K562 (cell line): ENCODE data around the gene HNRNPDL. TPM values are rescaled to one million over a fixed set of nuclear protein-coding genes. Genes with fewer than 3 reads are reported as not detected.
A peak's percentile ranks its signal among the peaks of the same experiment; 100 is the strongest.

Experiments
- BHLHE40 ChIP-seq: IDR thresholded peaks from 2 replicates; pipeline ENCODE4 v1.6.1; 2011; ENCODE audit warnings: low read length, improper control_type of control experiment
- CHD7 ChIP-seq: fragments of 200-600 bp; sonication (generic); IDR thresholded peaks from one replicate; pipeline ENCODE4 v1.6.1; 2012; ENCODE audit warnings: mild to moderate bottlenecking, low read depth, low read length, inconsistent platforms
- ELF1 ChIP-seq: fragments of 200-800 bp; sonication (Bioruptor generic); IDR thresholded peaks from 2 replicates; pipeline ENCODE4 v1.6.1; 2016; ENCODE audit warnings: missing genetic modification characterization, missing compliant biosample characterization
- GATAD2B ChIP-seq: fragments of 450-650 bp; IDR thresholded peaks from 2 replicates; pipeline ENCODE4 v1.6.1; 2017; ENCODE audit warnings: mild to moderate bottlenecking, borderline replicate concordance
- HDAC2 ChIP-seq: fragments of 450-650 bp; IDR thresholded peaks from 2 replicates; pipeline ENCODE4 v1.6.1; 2016; ENCODE audit warnings: mild to moderate bottlenecking
- KAT7 ChIP-seq: sonication (generic); formaldehyde crosslinking; IDR thresholded peaks from 2 replicates; pipeline ENCODE4 v1.8.0; 2022; ENCODE audit warnings: missing genetic modification reagents, mild to moderate bottlenecking, borderline replicate concordance
- KDM2B ChIP-seq: fragments of 250-450 bp; sonication (Bioruptor Pico); IDR thresholded peaks from 2 replicates; pipeline ENCODE4 v1.8.0; 2021; ENCODE audit warnings: mild to moderate bottlenecking, moderate library complexity
- MEIS2 ChIP-seq: fragments of 450-650 bp; IDR thresholded peaks from 2 replicates; pipeline ENCODE4 v1.6.1; 2014; ENCODE audit warnings: mild to moderate bottlenecking; ENCODE audit not compliant: partially characterized antibody
- PHB ChIP-seq: fragments of 250-450 bp; sonication (Bioruptor Pico); IDR thresholded peaks from 2 replicates; pipeline ENCODE4 v1.5.0; 2021
- RBM22 ChIP-seq: fragments of 200-400 bp; formaldehyde crosslinking; IDR thresholded peaks from 2 replicates; pipeline ENCODE4 v1.6.1; 2018; ENCODE audit warnings: low read length, low read depth; ENCODE audit not compliant: poor library complexity, severe bottlenecking
- RCOR1 ChIP-seq, 2 experiments: IDR thresholded peaks; 2 replicates each; pipeline ENCODE4 v1.6.1; 2012; ENCODE audit warnings: low read depth in 2 of 2, low read length in 2 of 2, borderline replicate concordance in 1 of 2, improper control_type of control experiment in 1 of 2
- RFX5 ChIP-seq: IDR thresholded peaks from 2 replicates; pipeline ENCODE4 v1.6.1; 2011; ENCODE audit warnings: low read depth, mild to moderate bottlenecking, improper control_type of control experiment, low read length
- TEAD1 ChIP-seq, 2 experiments: fragments of 450-650 bp in 1 of 2; sonication (generic) in 1 of 2; formaldehyde crosslinking; IDR thresholded peaks; 2 replicates each; pipeline versions ENCODE4 v1.4.0 to v1.8.0; 2020 to 2022; ENCODE audit warnings: mild to moderate bottlenecking in 2 of 2, missing genetic modification reagents in 1 of 2
- ZNF668 ChIP-seq: fragments of 250-450 bp; sonication (Bioruptor Pico); IDR thresholded peaks from 2 replicates; pipeline ENCODE4 v1.8.0; 2022; ENCODE audit warnings: mild to moderate bottlenecking, inconsistent platforms
- ZNF785 ChIP-seq: fragments of 250-450 bp; sonication (Bioruptor Pico); IDR thresholded peaks from 2 replicates; pipeline ENCODE4 v1.4.0; 2020; ENCODE audit warnings: mild to moderate bottlenecking
- polyA plus RNA-seq, 8 experiments: library from polyadenylated mRNA; depleted of rRNA in 4 of 8; stranded (reverse) in 5 of 8; unstranded in 3 of 8; fragments of >200 nt; fragmentation: Nextera tagmentation in 2 of 8; fragmentation: Illumina TruSeq in 1 of 8; extraction: Ambion mirVana in 2 of 8; extraction: Trizol in 1 of 8; gene quantifications; 2 replicates each; pipeline versions ENCODE4 v1.2.1 to v1.2.3, GENCODE V29; 2011 to 2014; ENCODE audit warnings: inconsistent platforms in 1 of 8, missing spikeins in 1 of 8
- total RNA-seq, 7 experiments: library from RNA; depleted of rRNA in 6 of 7; stranded (reverse); fragments of >200 nt in 6 of 7; fragmentation: Illumina TruSeq in 2 of 7; extraction: Trizol in 2 of 7; gene quantifications; 2 replicates each; pipeline versions ENCODE4 v1.2.1 to v1.2.3, GENCODE V29; 2011 to 2021; ENCODE audit warnings: low replicate concordance in 1 of 7

The HNRNPDL gene
- total and polyA plus RNA-seq, 9 of the 15 experiments (the other 6 are each of a cell fraction or from before 2014, with no cell fraction given) = 243 to 652 (median 351) TPM

DNA sequence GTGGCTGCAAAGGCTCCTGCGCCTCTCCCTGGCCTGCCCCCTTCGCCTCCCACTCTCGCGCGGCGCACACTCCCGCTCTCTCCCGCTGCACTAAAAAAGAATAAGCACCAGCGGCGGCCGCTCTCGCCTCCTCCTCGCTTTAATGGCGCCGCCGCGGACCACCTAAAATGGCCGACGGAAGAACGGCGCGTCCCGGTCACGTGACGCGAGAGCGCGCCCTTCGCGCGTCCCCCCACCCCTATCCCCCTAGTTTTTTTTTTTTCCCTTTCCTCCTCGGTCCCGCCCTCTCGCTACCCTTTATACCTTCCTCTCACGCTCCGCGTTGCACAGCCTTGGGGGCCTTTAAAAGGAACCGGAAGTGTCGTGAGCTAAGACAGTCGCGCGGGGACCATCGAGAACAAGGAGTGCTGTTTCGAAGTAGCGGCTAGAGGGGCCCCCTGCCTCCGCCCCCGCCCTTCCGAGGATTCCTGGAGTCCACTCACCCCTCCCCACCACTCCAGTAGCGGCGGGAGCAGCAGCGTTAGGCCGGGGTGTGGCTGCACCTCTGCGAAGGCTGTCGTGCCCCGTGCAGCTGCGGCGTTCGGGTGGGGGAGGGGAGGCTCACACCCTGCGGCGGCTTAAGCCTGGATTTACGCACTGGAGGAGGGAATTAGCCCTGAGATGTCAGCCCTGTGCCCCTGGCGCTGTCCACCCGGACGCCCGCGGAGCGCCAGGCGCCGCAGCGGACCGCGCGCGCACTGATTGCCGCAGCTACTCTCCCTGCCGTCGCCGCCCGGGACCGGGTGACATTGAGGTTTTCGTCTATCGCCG lies 56.2 kb downstream of the HNRNPDL start, which contains the start of gene HNRNPD (continued):
- TF ChIP-seq RFX5 (0 out of 2 replicates have a peak, but pooled peaks have one; percentile 52), HDAC2 (peak; percentile 83), TEAD1 (CRISPR knock-in tag; IDR thresholded peaks at IDR 0.05) (peak in 1 of 2 experiments; percentile 81; a peak in 3 of 4 replicates), BHLHE40 (peak; percentile 95), ZNF668 (no peak), ZNF785 (CRISPR knock-in tag) (no peak), PHB (CRISPR knock-in tag) (no peak), GATAD2B (no peak), KDM2B (CRISPR knock-in tag) (peak; percentile 34; the same call in 1 of the 2 replicates), CHD7 (peak; percentile 33), RBM22 (peak; percentile 71), KAT7 (peak; percentile 96; the same call in 1 of the 2 replicates), RCOR1 (IDR thresholded peaks at IDR 0.05; ENCODE audit: borderline replicate concordance in 1 of 2, low read depth in 2 of 2, low read length in 2 of 2) (peak; percentile 76 to 94; a peak in 3 of 4 replicates), MEIS2 (peak; percentile 40), ELF1 (tag) (peak; percentile 87)
